DND-41 (cell line): Measurements from ENCODE around the gene LPAR1.

Experiments used
- ATAC-seq: fragments of 200-7000 bp; cut with Tn5 transposase; 3 replicates; pipeline ENCODE4 v1.9.1; 2021; ENCODE audit warnings: low read depth; ENCODE audit not compliant: insufficient read depth
- DNase-seq: peaks from one replicate; pipeline ENCODE4 v3.0.0-alpha.2; 2020
- H2AFZ ChIP-seq: 2 replicates; pipeline ENCODE4 v1.6.0; 2012; ENCODE audit warnings: low read depth, low read length
- H3K27ac ChIP-seq: 2 replicates; pipeline ENCODE4 v1.5.1; 2012; ENCODE audit warnings: low read length, inconsistent platforms
- H3K27me3 ChIP-seq: fragments of 200-600 bp; sonication (generic); 2 replicates; pipeline ENCODE4 v1.6.0; 2012; ENCODE audit warnings: low read length, mild to moderate bottlenecking, inconsistent platforms; ENCODE audit not compliant: insufficient read depth, poor library complexity
- H3K36me3 ChIP-seq: 2 replicates; pipeline ENCODE4 v1.5.1; 2012; ENCODE audit warnings: low read length, inconsistent platforms; ENCODE audit not compliant: insufficient read depth
- H3K4me1 ChIP-seq: 2 replicates; pipeline ENCODE4 v1.5.1; 2012; ENCODE audit warnings: mild to moderate bottlenecking, low read length; ENCODE audit not compliant: insufficient read depth
- H3K4me2 ChIP-seq: 2 replicates; pipeline ENCODE4 v1.6.0; 2012; ENCODE audit warnings: mild to moderate bottlenecking, moderate library complexity, low read length, inconsistent platforms; ENCODE audit not compliant: insufficient read depth
- H3K4me3 ChIP-seq, 2 experiments: fragments of 200-600 bp in 1 of 2; shearing (Covaris generic) in 1 of 2; 2 replicates each; pipeline ENCODE4 v1.5.1; 2012 to 2016; ENCODE audit warnings: inconsistent platforms in 2 of 2, low read length in 2 of 2, mild to moderate bottlenecking in 2 of 2, low read depth in 1 of 2, moderate library complexity in 1 of 2
- H3K79me2 ChIP-seq: 2 replicates; pipeline ENCODE4 v1.6.0; 2012; ENCODE audit warnings: low read length, inconsistent platforms; ENCODE audit not compliant: insufficient read depth
- H3K9ac ChIP-seq: 2 replicates; pipeline ENCODE4 v1.6.0; 2012; ENCODE audit warnings: low read depth, mild to moderate bottlenecking, inconsistent platforms, low read length, moderate library complexity
- H3K9me3 ChIP-seq: 2 replicates; pipeline ENCODE4 v1.5.1; 2012; ENCODE audit warnings: low read length, moderate library complexity, mild to moderate bottlenecking, inconsistent platforms; ENCODE audit not compliant: insufficient read depth, severe bottlenecking
- H4K20me1 ChIP-seq: 2 replicates; pipeline ENCODE4 v1.6.0; 2012; ENCODE audit warnings: low read length; ENCODE audit not compliant: insufficient read depth
- CTCF ChIP-seq: IDR thresholded peaks from 2 replicates; pipeline ENCODE4 v1.5.1; 2012; ENCODE audit warnings: borderline replicate concordance, low read length, moderate library complexity, mild to moderate bottlenecking; ENCODE audit not compliant: poor library complexity, severe bottlenecking; ENCODE audit errors: extremely low read depth
- EZH2 ChIP-seq: IDR thresholded peaks from 3 replicates; pipeline ENCODE4 v1.6.1; 2012; ENCODE audit warnings: borderline replicate concordance, low read depth, mild to moderate bottlenecking, moderate library complexity, low read length, inconsistent platforms; ENCODE audit not compliant: severe bottlenecking

The LPAR1 gene

GRCh38 chr9:110958847-110959246, 79.4 kb downstream of the LPAR1 start:
- Histone ChIP-seq H3K4me3 (no peak overlapping the region), H3K9me3 (no peaks in the 10 kb centered on the region), H3K9ac (no peak overlapping the region), H3K4me2 (no peak overlapping the region), H4K20me1 (no peaks in the 10 kb centered on the region), H3K27me3 (no peaks in the 10 kb centered on the region), H3K4me1 (no peaks in the 10 kb centered on the region), H3K79me2 (no peaks in the 10 kb centered on the region), H3K27ac (no peak overlapping the region), H2AFZ (no peak overlapping the region), H3K36me3 (no peaks in the 10 kb centered on the region)
- ATAC-seq: no peak
- TF ChIP-seq EZH2 (no peak), CTCF (no peak)
- DNase-seq: no peak

GRCh38 chr9:110954822-110955291, 83.4 kb downstream of the LPAR1 start:
- Histone ChIP-seq H3K4me1 (no peaks in the 10 kb centered on the region), H4K20me1 (no peaks in the 10 kb centered on the region), H3K36me3 (no peaks in the 10 kb centered on the region), H3K4me2 (no peak overlapping the region), H3K27me3 (no peaks in the 10 kb centered on the region), H3K9me3 (no peaks in the 10 kb centered on the region), H3K27ac (no peak overlapping the region), H3K79me2 (no peaks in the 10 kb centered on the region), H2AFZ (no peak overlapping the region), H3K9ac (no peak overlapping the region), H3K4me3 (no peak overlapping the region)
- DNase-seq (no peak), ATAC-seq (no peak)
- TF ChIP-seq CTCF: no peak

DNA sequence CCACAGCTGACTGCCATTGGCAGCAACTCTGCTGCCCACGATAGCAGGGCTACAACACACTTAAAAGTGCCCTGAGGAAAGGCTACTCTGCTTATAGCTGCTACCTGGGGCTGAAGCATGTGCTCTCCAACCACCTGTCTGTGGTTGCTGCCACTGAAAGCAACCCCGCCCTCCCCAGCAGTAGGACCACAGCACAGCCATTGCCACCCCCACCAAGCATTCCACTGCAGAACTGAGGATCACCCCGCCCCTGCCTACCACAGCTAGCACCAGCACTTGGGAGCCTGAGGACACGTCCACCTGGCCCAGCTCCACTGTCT, 85.8 kb downstream of the LPAR1 start:
- Histone ChIP-seq H3K36me3 (no peaks in the 10 kb centered on the region), H3K4me2 (no peak overlapping the region)

More for the DNA sequence above, 85.8 kb downstream of the LPAR1 start:
- no peaks in the 10 kb centered on the region for H4K20me1 ChIP-seq
- no peaks in the 10 kb centered on the region for H3K9me3 ChIP-seq
- ATAC-seq: no peak
- no peak for TF ChIP-seq EZH2
- no peak for TF ChIP-seq CTCF
- no peak overlapping the region for H3K4me3 ChIP-seq
- H3K4me1 ChIP-seq: no peaks in the 10 kb centered on the region
- no peak overlapping the region for H3K27ac ChIP-seq
- DNase-seq: no peak
- H3K79me2 ChIP-seq: no peaks in the 10 kb centered on the region
- no peak overlapping the region for H2AFZ ChIP-seq
- no peaks in the 10 kb centered on the region for H3K27me3 ChIP-seq
- no peak overlapping the region for H3K9ac ChIP-seq
